Measurements from ENCODE around the gene JARID2.

Gene JARID2

GRCh38 chr6:15556711-15557110, 310.8 kb downstream of the JARID2 start:
- DNase-seq: no peak

DNA sequence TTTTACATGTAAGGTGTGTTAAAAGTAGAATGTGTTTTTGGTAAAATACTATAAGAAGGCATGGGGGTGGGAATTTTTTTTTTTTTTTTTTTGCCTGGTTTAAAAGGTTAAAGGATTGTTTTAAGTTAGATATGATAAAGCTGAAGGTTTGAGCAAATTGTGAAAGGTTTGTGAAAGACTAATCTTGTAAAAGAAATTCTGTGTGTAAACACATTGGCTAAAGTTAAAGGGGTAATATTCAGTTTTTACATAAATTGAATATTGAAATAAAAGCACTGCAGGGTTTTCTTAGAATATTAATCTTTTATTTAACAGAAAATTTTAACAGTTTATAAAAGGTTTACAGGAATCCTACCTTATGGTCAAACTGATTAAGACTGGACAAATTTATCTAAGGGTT, 311.3 kb downstream of the JARID2 start:
- no peak for DNase-seq

- DNase-seq: no peak
These were observed 314.8 kb downstream of the JARID2 start for GRCh38 chr6:15560713-15561112.

DNA sequence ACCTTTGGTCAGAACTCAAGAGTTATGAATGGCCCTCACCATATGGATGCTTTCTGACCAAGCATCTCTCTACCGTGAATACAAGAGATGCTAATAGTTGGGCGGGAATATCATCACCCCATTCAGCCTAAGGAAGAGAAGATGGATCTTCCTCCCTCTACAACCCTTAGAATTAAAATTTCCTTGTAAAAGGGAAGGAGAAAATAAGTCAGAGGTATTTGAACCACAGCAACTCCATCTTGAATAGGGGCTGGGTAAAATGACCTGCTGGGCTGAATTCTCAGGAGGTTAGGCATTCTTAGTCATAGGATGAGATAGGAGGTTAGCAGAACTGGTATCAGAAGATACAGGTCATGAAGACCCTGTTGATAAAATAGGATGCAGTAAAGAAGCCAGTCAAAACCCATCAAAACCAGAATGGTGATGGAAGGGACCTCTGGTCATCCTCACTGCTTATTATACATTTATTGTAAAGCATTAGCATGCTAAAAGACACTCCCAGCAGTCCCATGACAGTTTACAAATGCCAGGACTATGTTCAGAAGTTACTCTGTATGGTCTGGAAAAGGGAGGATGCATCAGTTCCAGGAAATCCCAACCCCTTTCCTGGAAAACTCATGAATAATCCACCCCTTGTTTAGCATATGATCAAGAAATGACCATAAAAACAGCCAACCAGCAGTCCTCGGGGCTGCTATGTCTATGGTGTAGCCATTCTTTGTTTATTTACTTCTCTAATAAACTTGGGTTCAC, 315.8 kb downstream of the JARID2 start:
- no peak for DNase-seq

GRCh38 chr6:15562977-15563376, 317.1 kb downstream of the JARID2 start:
- DNase-seq: no peak

DNA sequence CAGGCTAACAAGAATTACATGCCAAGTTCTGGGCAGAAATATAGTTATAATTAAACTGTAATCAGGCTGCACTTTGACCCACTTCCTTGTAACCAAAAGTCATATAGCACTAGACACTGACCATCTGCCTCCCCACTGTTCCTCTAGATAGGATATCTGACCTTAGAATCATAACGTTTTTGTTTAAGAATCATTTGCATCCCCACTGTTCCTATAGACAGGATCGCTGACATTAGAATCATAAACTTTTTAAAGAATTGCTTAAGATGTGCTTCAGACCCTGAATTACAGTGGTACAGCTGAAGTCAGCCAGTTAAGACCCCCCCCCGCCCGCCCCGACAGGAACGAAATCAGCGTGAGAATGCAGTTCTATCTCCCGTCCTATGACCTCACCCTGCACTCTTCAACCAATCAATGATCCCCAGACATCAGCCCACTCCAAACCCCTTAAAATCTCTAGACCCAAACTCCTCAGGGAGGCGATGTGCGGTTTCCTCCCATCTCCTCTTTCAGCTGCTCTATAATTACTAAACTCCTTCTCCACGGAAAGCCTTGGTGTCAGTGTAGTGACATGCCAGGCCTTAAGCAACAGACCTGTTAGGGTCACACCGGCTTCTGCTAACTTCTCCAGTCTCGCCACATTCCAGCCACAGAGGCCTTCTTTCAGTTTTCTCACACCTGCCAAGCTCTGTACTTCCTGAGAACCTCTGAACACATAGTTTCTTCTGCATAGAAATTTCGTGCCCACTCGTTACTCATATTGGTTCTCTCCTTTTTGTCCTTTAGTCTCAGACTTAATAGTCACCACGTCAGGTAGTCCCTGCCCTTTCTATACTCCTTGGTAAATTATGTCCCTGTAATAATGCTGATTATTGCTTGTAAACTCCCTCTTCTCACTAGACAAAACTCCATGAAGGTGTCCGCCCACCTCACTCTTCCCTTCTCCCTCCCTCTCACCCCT, 323.4 kb downstream of the JARID2 start:
- no peak for DNase-seq

- DNase-seq: no peak
These were observed 324.3 kb downstream of the JARID2 start for GRCh38 chr6:15570171-15570570.
